ENCODE results near the gene RTRAF.

Gene RTRAF

GRCh38 chr14:51989293-51990234 lies at the start of gene RTRAF:
Gene RTRAF, plus strand, starts transcription at chr14:51989546. Its CDS starts 94 bp downstream, at chr14:51989640.
- DNase-seq (ENCODE audit: low read depth in 2 of 2): peak; percentile 81 to 89

GRCh38 chr14:51939755-51940301 lies 49.5 kb upstream of the RTRAF start:
- DNase-seq (ENCODE audit: low read depth in 2 of 2): no peak

- DNase-seq (ENCODE audit: low read depth in 2 of 2): no peak
Measured at GRCh38 chr14:51942971-51943370, 46.4 kb upstream of the RTRAF start.

GRCh38 chr14:51950007-51950406 lies 39.3 kb upstream of the RTRAF start:
- DNase-seq (ENCODE audit: low read depth in 2 of 2): no peak

- no peak for DNase-seq (ENCODE audit: low read depth in 2 of 2)
Measured at GRCh38 chr14:51951656-51952055, 37.7 kb upstream of the RTRAF start.

GRCh38 chr14:51954031-51954430 lies 35.3 kb upstream of the RTRAF start:
- no peak for DNase-seq (ENCODE audit: low read depth in 2 of 2)

GRCh38 chr14:51954657-51955056 lies 34.7 kb upstream of the RTRAF start:
- DNase-seq (ENCODE audit: low read depth in 2 of 2): no peak

- DNase-seq (ENCODE audit: low read depth in 2 of 2): no peak
Measured at GRCh38 chr14:51957950-51958349, 31.4 kb upstream of the RTRAF start.

GRCh38 chr14:51959928-51960327 lies 29.4 kb upstream of the RTRAF start:
- DNase-seq (ENCODE audit: low read depth in 2 of 2): no peak

- no peak for DNase-seq (ENCODE audit: low read depth in 2 of 2)
Measured at GRCh38 chr14:51960866-51961265, 28.5 kb upstream of the RTRAF start.

GRCh38 chr14:51962711-51963110 lies 26.6 kb upstream of the RTRAF start:
- no peak for DNase-seq (ENCODE audit: low read depth in 2 of 2)

- DNase-seq (ENCODE audit: low read depth in 2 of 2): no peak
Measured at GRCh38 chr14:51963286-51963685, 26.1 kb upstream of the RTRAF start.

GRCh38 chr14:51967521-51967920 lies 21.8 kb upstream of the RTRAF start:
- no peak for DNase-seq (ENCODE audit: low read depth in 2 of 2)

- DNase-seq (ENCODE audit: low read depth in 2 of 2): no peak
Measured at GRCh38 chr14:51969852-51970540, 19.4 kb upstream of the RTRAF start.

- DNase-seq (ENCODE audit: low read depth in 2 of 2): no peak
Measured at GRCh38 chr14:51972566-51972965, 16.8 kb upstream of the RTRAF start.

GRCh38 chr14:51977075-51977474 lies 12.3 kb upstream of the RTRAF start:
- no peak for DNase-seq (ENCODE audit: low read depth in 2 of 2)

GRCh38 chr14:51978681-51979085 lies 10.7 kb upstream of the RTRAF start:
- no peak for DNase-seq (ENCODE audit: low read depth in 2 of 2)

GRCh38 chr14:51979088-51979709 lies 10.1 kb upstream of the RTRAF start:
- DNase-seq (ENCODE audit: low read depth in 2 of 2): peak; percentile 70 to 83

GRCh38 chr14:51981218-51981854 lies 8.0 kb upstream of the RTRAF start:
- no peak for DNase-seq (ENCODE audit: low read depth in 2 of 2)

- no peak for DNase-seq (ENCODE audit: low read depth in 2 of 2)
Measured at GRCh38 chr14:51988221-51988620, 1.1 kb upstream of the RTRAF start.

GRCh38 chr14:51990488-51990887 lies 1.1 kb downstream of the RTRAF start:
- DNase-seq (ENCODE audit: low read depth in 2 of 2): no peak
